ENCODE results near the gene AVP. TPM values are rescaled to one million over a fixed set of nuclear protein-coding genes. Genes with fewer than 3 reads are reported as not detected.
A peak's percentile ranks its signal among the peaks of the same experiment; 100 is the strongest.

AVP gene
- total and polyA plus RNA-seq, 2 of the 13 experiments (the other 11 are each of a cell fraction or from before 2014, with no cell fraction given): 0.12 TPM; not detected in 1

- TF ChIP-seq ZFP91 (CRISPR knock-in tag; IDR thresholded peaks at IDR 0.05; ENCODE audit: borderline replicate concordance) (peak; percentile 96), ZBTB44 (CRISPR knock-in tag; IDR thresholded peaks at IDR 0.05) (peak; percentile 38; the same call in 1 of the 2 replicates), HNF4A (CRISPR knock-in tag; IDR thresholded peaks at IDR 0.05) (peak; percentile 47), ZNF609 (CRISPR knock-in tag; IDR thresholded peaks at IDR 0.05; ENCODE audit: borderline replicate concordance) (peak; percentile 71; the same call in 1 of the 2 replicates), PAWR (CRISPR knock-in tag; IDR thresholded peaks at IDR 0.05; ENCODE audit: borderline replicate concordance) (no peak), ZBTB40 (IDR thresholded peaks at IDR 0.05) (no peak), ZBTB40 (CRISPR knock-in tag; IDR thresholded peaks at IDR 0.05) (peak; percentile 94)
Observed at GRCh38 chr20:3045816-3046676, 38.5 kb downstream of the AVP start, which contains the start of gene MRPS26 (continued).

All from HepG2 (cell line).